HepG2 (cell line): ENCODE measurements around the gene FNDC3B. TPM values are rescaled to one million over a fixed set of nuclear protein-coding genes. Genes with fewer than 3 reads are reported as not detected.

Experiments used
- ARNT ChIP-seq: fragments of 450-650 bp; IDR thresholded peaks from 2 replicates; pipeline ENCODE4 v1.6.1; 2017
- FOXK1 ChIP-seq: sonication (generic); formaldehyde crosslinking; IDR thresholded peaks from 2 replicates; pipeline ENCODE4 v1.4.0; 2020; ENCODE audit warnings: low read depth, missing genetic modification reagents, borderline replicate concordance
- HDAC6 ChIP-seq: fragments of 200-600 bp; sonication (generic); IDR thresholded peaks from 2 replicates; pipeline ENCODE4 v1.7.0; 2017; ENCODE audit warnings: mild to moderate bottlenecking, antibody characterized with exemption, low read length, low read depth
- KLF13 ChIP-seq: sonication (generic); formaldehyde crosslinking; IDR thresholded peaks from 2 replicates; pipeline ENCODE4 v1.4.0; 2020; ENCODE audit warnings: mild to moderate bottlenecking, missing genetic modification reagents
- KMT2A ChIP-seq: sonication (generic); formaldehyde crosslinking; IDR thresholded peaks from 2 replicates; pipeline ENCODE4 v1.4.0; 2020; ENCODE audit warnings: missing genetic modification reagents
- MAFK ChIP-seq, 2 experiments: IDR thresholded peaks in 1 of 2; conservative IDR thresholded peaks in 1 of 2; 2 replicates each; pipeline ENCODE4 v1.6.1; 2011; ENCODE audit warnings: improper control_type of control experiment in 2 of 2, low read length in 2 of 2
- NR1H2 ChIP-seq: sonication (generic); formaldehyde crosslinking; IDR thresholded peaks from 2 replicates; pipeline ENCODE4 v1.8.1; 2022; ENCODE audit warnings: low read depth, missing genetic modification reagents, borderline replicate concordance
- SIN3B ChIP-seq: fragments of 150-350 bp; IDR thresholded peaks from 2 replicates; pipeline ENCODE4 v1.6.1; 2014; ENCODE audit warnings: low read length
- ZNF292 ChIP-seq: sonication (generic); formaldehyde crosslinking; IDR thresholded peaks from 2 replicates; pipeline ENCODE4 v1.8.1; 2022; ENCODE audit warnings: mild to moderate bottlenecking, low read depth, missing genetic modification reagents, borderline replicate concordance
- ZNF570 ChIP-seq: sonication (generic); formaldehyde crosslinking; IDR thresholded peaks from 2 replicates; pipeline ENCODE4 v1.4.0; 2020; ENCODE audit warnings: mild to moderate bottlenecking, missing genetic modification reagents, borderline replicate concordance
- ZNF577 ChIP-seq: sonication (generic); formaldehyde crosslinking; IDR thresholded peaks from 2 replicates; pipeline ENCODE4 v1.4.0; 2020; ENCODE audit warnings: mild to moderate bottlenecking, low read depth, missing genetic modification reagents, borderline replicate concordance
- ZNF761 ChIP-seq: sonication (generic); formaldehyde crosslinking; conservative IDR thresholded peaks from 2 replicates; pipeline ENCODE4 v1.4.0; 2020; ENCODE audit warnings: mild to moderate bottlenecking, missing genetic modification reagents
- ZSCAN25 ChIP-seq: sonication (generic); formaldehyde crosslinking; IDR thresholded peaks from 2 replicates; pipeline ENCODE4 v1.8.0; 2022; ENCODE audit warnings: mild to moderate bottlenecking, missing genetic modification reagents
- polyA plus RNA-seq, 8 experiments: library from polyadenylated mRNA; depleted of rRNA in 3 of 8; stranded (reverse) in 7 of 8; unstranded in 1 of 8; fragments of >200 nt; fragmentation: Illumina TruSeq in 4 of 8; extraction: Trizol in 4 of 8; gene quantifications; 2 replicates each; pipeline versions ENCODE4 v1.2.1 to v1.2.3, GENCODE V29; 2011 to 2016; ENCODE audit warnings: low read depth in 4 of 8, missing spikeins in 1 of 8, mixed read lengths in 1 of 8; ENCODE audit not compliant: insufficient read depth in 1 of 8
- total RNA-seq, 5 experiments: library from RNA; depleted of rRNA; stranded (reverse); fragments of >200 nt; fragmentation: Illumina TruSeq; extraction: Trizol; gene quantifications; 2 replicates each; pipeline ENCODE4 v1.2.3, GENCODE V29; 2016; ENCODE audit warnings: low read depth in 1 of 5
- TF ChIP-seq, protein P1 (sequence below): sonication (generic); formaldehyde crosslinking; IDR thresholded peaks from 2 replicates; pipeline ENCODE4 v1.4.0; 2020; ENCODE audit warnings: mild to moderate bottlenecking, missing genetic modification reagents
- TF ChIP-seq, protein P2 (sequence below): sonication (generic); formaldehyde crosslinking; IDR thresholded peaks from 2 replicates; pipeline ENCODE4 v1.5.0; 2020; ENCODE audit warnings: mild to moderate bottlenecking, missing genetic modification reagents
- TF ChIP-seq, protein P3 (sequence below): sonication (generic); formaldehyde crosslinking; IDR thresholded peaks from 2 replicates; pipeline ENCODE4 v1.5.1; 2020; ENCODE audit warnings: missing genetic modification reagents, mild to moderate bottlenecking, borderline replicate concordance
- TF ChIP-seq, protein P4 (sequence below): sonication (generic); formaldehyde crosslinking; IDR thresholded peaks from 2 replicates; pipeline ENCODE4 v1.4.0; 2020; ENCODE audit warnings: mild to moderate bottlenecking, missing genetic modification reagents

Gene FNDC3B
- total and polyA plus RNA-seq, 2 of the 13 experiments (the other 11 are each of a cell fraction or from before 2014, with no cell fraction given) = 74.8 to 103 TPM

DNA sequence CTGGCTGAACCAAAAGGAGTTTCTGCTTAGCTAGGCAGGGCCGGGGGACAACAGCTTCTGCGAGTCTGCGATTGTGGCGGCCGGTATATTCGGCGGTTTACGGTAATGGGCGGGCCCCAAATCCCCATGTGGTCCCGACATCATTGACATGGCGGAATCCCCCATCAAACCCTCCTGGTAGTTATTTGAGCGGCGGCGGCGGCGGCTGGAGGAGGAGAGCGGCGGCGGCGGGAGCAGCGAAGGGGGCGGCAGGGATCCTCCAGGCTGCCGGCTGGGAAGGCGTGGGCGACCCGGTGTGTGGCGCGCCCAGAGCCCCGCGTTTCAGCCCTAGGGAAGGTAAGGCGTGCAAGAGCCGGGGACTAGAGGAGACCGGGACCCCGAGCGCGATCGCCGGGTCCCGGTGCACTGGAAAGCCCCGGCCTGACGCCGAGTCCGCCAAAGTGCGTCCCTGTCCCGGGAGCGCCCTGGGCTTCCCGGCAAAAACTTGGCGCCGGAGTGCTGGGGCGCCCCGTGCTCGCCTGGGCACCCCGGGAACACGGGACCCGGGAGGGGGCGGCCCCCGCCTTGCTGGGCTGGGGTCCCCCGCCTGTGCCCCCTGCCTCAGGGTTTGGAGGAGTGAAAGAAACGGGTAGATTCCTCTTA is at the start of gene FNDC3B (continued):
- TF ChIP-seq, protein P1, sequence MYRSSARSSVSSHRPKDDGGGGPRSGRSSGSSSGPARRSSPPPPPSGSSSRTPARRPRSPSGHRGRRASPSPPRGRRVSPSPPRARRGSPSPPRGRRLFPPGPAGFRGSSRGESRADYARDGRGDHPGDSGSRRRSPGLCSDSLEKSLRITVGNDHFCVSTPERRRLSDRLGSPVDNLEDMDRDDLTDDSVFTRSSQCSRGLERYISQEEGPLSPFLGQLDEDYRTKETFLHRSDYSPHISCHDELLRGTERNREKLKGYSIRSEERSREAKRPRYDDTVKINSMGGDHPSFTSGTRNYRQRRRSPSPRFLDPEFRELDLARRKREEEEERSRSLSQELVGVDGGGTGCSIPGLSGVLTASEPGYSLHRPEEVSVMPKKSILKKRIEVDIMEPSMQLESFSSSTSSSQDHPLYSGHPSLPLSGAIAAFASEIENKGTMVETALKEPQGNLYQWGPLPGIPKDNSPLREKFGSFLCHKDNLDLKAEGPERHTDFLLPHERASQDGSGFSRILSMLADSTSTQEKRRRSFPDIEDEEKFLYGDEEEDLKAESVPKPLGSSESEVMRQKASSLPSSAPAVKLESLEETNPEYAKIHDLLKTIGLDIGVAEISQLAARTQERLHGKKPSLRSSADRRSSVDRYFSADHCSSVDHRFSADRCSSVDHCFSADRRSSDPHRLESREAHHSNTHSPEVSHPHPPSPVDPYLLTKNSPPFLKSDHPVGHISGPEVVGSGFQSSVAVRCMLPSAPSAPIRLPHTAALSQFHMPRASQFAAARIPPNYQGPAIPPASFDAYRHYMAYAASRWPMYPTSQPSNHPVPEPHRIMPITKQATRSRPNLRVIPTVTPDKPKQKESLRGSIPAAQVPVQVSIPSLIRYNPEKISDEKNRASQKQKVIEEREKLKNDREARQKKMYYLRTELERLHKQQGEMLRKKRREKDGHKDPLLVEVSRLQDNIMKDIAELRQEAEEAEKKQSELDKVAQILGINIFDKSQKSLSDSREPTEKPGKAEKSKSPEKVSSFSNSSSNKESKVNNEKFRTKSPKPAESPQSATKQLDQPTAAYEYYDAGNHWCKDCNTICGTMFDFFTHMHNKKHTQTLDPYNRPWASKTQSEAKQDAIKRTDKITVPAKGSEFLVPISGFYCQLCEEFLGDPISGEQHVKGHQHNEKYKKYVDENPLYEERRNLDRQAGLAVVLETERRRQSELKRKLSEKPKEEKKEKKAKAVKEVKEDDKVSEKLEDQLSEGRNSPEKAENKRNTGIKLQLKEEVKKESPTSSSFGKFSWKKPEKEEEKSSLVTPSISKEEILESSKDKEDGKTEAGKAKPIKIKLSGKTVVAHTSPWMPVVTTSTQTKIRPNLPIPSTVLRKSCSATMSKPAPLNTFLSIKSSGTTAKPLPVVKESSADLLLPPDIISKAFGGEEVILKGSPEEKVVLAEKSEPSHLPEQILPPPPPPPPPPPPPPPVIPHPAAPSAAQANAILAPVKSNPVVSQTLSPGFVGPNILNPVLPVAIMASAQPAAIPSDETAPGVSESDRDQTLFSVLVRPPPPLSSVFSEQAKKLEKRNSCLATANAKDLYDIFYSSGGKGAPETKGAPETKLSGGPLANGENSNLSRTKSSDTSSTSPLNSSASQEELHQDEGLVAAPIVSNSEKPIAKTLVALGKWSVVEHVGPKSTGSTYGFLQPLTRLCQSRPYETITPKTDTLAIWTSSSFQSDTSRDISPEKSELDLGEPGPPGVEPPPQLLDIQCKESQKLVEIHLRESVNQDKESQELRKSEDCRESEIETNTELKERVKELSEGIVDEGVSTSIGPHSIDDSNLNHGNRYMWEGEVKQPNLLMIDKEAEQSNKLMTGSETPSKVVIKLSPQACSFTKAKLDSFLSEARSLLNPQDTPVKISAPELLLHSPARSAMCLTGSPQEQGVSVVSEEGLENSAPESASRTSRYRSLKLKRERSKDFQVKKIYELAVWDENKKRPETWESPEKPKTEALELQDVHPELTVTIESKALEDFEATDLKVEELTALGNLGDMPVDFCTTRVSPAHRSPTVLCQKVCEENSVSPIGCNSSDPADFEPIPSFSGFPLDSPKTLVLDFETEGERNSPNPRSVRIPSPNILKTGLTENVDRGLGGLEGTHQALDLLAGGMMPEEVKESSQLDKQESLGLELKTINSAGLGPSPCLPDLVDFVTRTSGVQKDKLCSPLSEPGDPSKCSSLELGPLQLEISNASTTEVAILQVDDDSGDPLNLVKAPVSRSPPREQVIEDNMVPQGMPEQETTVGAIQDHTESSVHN (CRISPR knock-in tag) = no peak
- peak; percentile 76 to 88 for TF ChIP-seq MAFK (conservative IDR thresholded peaks at IDR 0.05 in 1 of 2, IDR thresholded peaks at IDR 0.05 in 1 of 2; ENCODE audit: low read length in 2 of 2)
- no peak for TF ChIP-seq ZNF570 (CRISPR knock-in tag)
- TF ChIP-seq ZNF761 (CRISPR knock-in tag) = no peak
- TF ChIP-seq, protein P2, sequence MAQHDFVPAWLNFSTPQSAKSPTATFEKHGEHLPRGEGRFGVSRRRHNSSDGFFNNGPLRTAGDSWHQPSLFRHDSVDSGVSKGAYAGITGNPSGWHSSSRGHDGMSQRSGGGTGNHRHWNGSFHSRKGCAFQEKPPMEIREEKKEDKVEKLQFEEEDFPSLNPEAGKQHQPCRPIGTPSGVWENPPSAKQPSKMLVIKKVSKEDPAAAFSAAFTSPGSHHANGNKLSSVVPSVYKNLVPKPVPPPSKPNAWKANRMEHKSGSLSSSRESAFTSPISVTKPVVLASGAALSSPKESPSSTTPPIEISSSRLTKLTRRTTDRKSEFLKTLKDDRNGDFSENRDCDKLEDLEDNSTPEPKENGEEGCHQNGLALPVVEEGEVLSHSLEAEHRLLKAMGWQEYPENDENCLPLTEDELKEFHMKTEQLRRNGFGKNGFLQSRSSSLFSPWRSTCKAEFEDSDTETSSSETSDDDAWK = no peak
- TF ChIP-seq KLF13 = no peak
- TF ChIP-seq ZNF292 (CRISPR knock-in tag) = no peak
- no peak for TF ChIP-seq ZNF577 (CRISPR knock-in tag)
- TF ChIP-seq, protein P3, sequence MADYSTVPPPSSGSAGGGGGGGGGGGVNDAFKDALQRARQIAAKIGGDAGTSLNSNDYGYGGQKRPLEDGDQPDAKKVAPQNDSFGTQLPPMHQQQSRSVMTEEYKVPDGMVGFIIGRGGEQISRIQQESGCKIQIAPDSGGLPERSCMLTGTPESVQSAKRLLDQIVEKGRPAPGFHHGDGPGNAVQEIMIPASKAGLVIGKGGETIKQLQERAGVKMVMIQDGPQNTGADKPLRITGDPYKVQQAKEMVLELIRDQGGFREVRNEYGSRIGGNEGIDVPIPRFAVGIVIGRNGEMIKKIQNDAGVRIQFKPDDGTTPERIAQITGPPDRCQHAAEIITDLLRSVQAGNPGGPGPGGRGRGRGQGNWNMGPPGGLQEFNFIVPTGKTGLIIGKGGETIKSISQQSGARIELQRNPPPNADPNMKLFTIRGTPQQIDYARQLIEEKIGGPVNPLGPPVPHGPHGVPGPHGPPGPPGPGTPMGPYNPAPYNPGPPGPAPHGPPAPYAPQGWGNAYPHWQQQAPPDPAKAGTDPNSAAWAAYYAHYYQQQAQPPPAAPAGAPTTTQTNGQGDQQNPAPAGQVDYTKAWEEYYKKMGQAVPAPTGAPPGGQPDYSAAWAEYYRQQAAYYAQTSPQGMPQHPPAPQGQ (CRISPR knock-in tag) = no peak
- TF ChIP-seq, protein P4, sequence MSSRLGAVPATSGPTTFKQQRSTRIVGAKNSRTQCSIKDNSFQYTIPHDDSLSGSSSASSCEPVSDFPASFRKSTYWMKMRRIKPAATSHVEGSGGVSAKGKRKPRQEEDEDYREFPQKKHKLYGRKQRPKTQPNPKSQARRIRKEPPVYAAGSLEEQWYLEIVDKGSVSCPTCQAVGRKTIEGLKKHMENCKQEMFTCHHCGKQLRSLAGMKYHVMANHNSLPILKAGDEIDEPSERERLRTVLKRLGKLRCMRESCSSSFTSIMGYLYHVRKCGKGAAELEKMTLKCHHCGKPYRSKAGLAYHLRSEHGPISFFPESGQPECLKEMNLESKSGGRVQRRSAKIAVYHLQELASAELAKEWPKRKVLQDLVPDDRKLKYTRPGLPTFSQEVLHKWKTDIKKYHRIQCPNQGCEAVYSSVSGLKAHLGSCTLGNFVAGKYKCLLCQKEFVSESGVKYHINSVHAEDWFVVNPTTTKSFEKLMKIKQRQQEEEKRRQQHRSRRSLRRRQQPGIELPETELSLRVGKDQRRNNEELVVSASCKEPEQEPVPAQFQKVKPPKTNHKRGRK (CRISPR knock-in tag) = no peak
- TF ChIP-seq KMT2A (CRISPR knock-in tag) = peak; percentile 69
- TF ChIP-seq ZSCAN25 (CRISPR knock-in tag) = no peak
- TF ChIP-seq NR1H2 (CRISPR knock-in tag) = no peak
- peak; percentile 69 for TF ChIP-seq FOXK1 (CRISPR knock-in tag)
- no peak for TF ChIP-seq SIN3B
- TF ChIP-seq ARNT = no peak
- TF ChIP-seq HDAC6 = no peak
